Measurements from ENCODE around the gene BIN1.

BIN1 gene

GRCh38 chr2:127027715-127028114 is 79.2 kb downstream of the BIN1 start:
- TF ChIP-seq CTCF (conservative IDR thresholded peaks at IDR 0.05), result no peak
- no peak overlapping the region for H3K27ac ChIP-seq

DNA sequence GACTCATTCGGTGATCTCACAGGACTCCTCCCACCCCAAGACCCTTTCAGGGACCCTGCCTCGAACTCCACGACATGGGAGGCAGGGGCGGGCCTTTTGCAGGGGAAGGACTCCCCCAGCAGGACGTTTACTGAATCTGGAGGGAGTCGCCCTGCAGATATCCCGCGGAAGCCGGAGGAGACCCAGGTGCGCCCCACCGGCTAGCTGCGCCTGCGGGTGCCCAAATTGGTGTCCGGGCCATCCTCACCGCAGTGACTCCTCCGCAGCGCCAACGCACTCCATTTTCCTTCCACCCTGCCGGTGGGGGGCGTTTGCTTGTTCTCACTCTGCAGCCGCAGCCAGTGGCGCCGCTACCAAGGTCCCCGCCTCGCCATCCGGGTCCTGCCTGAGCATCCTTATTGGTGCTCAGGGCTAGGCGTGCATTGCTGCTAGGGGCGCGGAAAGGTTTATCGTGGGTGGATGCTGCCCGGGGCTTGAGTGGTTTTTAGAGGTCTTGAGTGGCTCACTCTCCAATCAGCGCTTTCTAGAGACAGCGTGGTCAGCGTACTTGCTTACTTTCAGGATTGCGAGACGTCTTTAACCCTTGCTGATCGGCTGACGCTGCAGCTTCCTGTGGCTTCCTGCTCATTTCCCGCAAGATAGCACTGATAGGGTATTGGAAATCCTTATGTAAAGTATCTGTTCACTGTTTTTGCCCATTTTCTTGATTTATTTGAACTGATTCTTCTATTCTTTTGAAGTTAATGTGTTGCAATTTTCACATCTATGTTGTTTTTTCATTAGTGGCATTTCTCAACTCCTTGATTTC is 81.4 kb downstream of the BIN1 start:
- peak; percentile 52 for TF ChIP-seq CTCF (conservative IDR thresholded peaks at IDR 0.05)
- H3K27ac ChIP-seq, result peak overlapping the region; percentile 62

GRCh38 chr2:127024769-127025358 is 82.1 kb downstream of the BIN1 start:
- H3K27ac ChIP-seq, result peak overlapping the region; percentile 62
- TF ChIP-seq CTCF (conservative IDR thresholded peaks at IDR 0.05), result no peak; the same call in 1 of the 2 replicates

DNA sequence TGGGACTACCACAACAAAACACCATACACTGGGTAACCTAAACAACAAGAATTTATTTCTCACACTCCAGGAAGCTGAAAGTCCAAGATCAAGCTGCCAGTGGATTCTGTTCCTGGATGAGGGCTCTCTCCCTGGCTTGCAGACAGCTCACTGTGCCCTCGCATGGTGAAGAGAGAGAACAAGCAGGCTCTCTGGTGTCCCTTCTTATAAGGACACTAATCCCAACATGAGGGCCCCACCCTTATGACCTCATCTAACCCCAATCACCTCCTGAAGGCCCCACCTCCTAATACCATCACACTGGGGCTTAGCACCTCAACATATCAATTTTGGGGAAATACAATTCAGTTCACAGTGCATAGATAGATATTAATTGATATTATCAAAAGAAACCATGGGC is 83.5 kb downstream of the BIN1 start:
- H3K27ac ChIP-seq, result no peak overlapping the region
- TF ChIP-seq CTCF (conservative IDR thresholded peaks at IDR 0.05), result no peak

DNA sequence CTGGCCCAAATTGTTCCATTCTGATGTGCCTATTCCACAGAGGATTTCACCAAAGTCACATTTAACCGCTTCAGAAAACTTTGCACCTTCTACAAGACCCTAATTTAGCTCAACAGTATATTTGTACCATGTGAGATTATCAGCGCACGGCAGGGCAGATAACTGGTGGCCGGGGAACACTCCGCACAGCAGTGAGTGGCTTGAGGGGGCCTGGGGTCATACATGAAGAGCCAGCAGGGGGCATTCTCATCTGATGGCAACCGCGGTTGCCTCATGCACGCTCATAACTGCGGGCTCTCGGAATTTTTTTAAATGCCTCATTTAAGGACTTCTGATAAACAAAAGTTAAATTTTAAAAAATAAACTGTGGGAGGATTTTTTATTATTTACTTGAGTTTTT is 84.1 kb downstream of the BIN1 start:
- no peak overlapping the region for H3K27ac ChIP-seq
- TF ChIP-seq CTCF (conservative IDR thresholded peaks at IDR 0.05), result no peak

DNA sequence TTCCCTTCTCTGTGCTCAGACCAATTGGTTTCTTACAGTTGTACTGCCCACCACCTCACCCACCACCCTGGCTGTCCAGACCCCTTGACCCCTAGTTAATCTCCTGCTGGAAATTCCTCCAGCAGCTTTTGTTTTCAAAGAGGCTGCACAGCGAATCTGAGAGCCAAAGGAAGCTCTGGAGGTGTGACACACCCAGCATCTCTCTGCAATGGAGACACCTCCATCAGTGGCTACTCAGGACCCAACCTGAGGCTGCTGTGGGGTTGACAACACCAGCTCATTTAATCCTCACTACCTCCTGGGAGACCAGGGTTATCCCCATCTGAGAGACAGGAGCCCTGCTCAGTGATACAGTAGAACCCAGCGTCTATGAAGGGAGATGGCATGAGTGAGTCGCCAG is 86.4 kb downstream of the BIN1 start:
- no peak for TF ChIP-seq CTCF (conservative IDR thresholded peaks at IDR 0.05)
- H3K27ac ChIP-seq, result no peak overlapping the region

DNA sequence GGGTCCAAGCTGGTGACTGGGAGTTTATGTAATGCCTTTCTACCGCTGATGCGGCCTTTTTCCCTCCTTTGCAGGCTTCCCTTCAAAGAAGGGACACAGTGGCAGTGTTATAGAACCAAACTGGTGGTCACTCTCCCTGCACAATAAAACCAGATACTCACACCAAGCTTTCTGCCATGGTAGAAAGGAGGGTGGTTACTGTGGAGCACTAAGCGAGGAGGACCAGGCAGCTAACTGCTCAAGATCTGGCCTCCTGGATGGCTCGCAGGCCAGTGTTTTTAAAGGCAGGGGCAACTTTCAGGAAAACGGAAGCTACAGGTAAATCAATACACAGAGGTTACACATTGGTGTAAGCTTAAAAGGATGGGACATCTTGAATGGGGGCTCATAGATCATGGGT is 89.4 kb downstream of the BIN1 start:
- no peak for TF ChIP-seq CTCF (conservative IDR thresholded peaks at IDR 0.05)
- H3K27ac ChIP-seq, result no peak overlapping the region

Measured in VCaP (cell line).